ENCODE results near the gene LHCGR.

The LHCGR gene

GRCh38 chr2:48771241-48772014 lies 15.9 kb upstream of the LHCGR start:
- H3K36me3 ChIP-seq (ENCODE audit: control insufficient read depth in 2 of 2, insufficient read depth in 2 of 2, low read length in 2 of 2), result peaks cover 0 to 2% of the 10 kb centered on the region in 2 donors
- no peaks in the 10 kb centered on the region for H3K27me3 ChIP-seq (ENCODE audit: control insufficient read depth in 1 of 2, insufficient read depth in 2 of 2, low read length in 2 of 2)
- H3K4me1 ChIP-seq (ENCODE audit: control insufficient read depth, insufficient read depth, low read length), result peaks cover 4% of the 10 kb centered on the region
- no peak overlapping the region for H3K4me3 ChIP-seq (ENCODE audit: low read length in 2 of 2)
- H3K9me3 ChIP-seq (ENCODE audit: control insufficient read depth in 2 of 2, low read length in 2 of 2), result no peaks in the 10 kb centered on the region
- no peak overlapping the region for H3K9ac ChIP-seq (ENCODE audit: low read length in 2 of 2)
- no peak overlapping the region for H3K27ac ChIP-seq (ENCODE audit: low read length)

GRCh38 chr2:48770181-48770580 lies 14.7 kb upstream of the LHCGR start:
- H3K9ac ChIP-seq (ENCODE audit: low read length in 2 of 2), result no peak overlapping the region
- no peaks in the 10 kb centered on the region for H3K9me3 ChIP-seq (ENCODE audit: control insufficient read depth in 2 of 2, low read length in 2 of 2)
- H3K36me3 ChIP-seq (ENCODE audit: control insufficient read depth in 2 of 2, insufficient read depth in 2 of 2, low read length in 2 of 2), result peaks cover 0 to 2% of the 10 kb centered on the region in 2 donors
- no peak overlapping the region for H3K27ac ChIP-seq (ENCODE audit: low read length)
- H3K4me3 ChIP-seq (ENCODE audit: low read length in 2 of 2), result no peak overlapping the region
- H3K27me3 ChIP-seq (ENCODE audit: control insufficient read depth in 1 of 2, insufficient read depth in 2 of 2, low read length in 2 of 2), result no peaks in the 10 kb centered on the region
- peaks cover 4% of the 10 kb centered on the region for H3K4me1 ChIP-seq (ENCODE audit: control insufficient read depth, insufficient read depth, low read length)

GRCh38 chr2:48768669-48769068 lies 13.1 kb upstream of the LHCGR start:
- H3K9me3 ChIP-seq (ENCODE audit: control insufficient read depth in 2 of 2, low read length in 2 of 2), result no peaks in the 10 kb centered on the region
- peaks cover 4% of the 10 kb centered on the region for H3K4me1 ChIP-seq (ENCODE audit: control insufficient read depth, insufficient read depth, low read length)
- no peak overlapping the region for H3K9ac ChIP-seq (ENCODE audit: low read length in 2 of 2)
- no peaks in the 10 kb centered on the region for H3K27me3 ChIP-seq (ENCODE audit: control insufficient read depth in 1 of 2, insufficient read depth in 2 of 2, low read length in 2 of 2)
- no peak overlapping the region for H3K4me3 ChIP-seq (ENCODE audit: low read length in 2 of 2)
- H3K36me3 ChIP-seq (ENCODE audit: control insufficient read depth in 2 of 2, insufficient read depth in 2 of 2, low read length in 2 of 2), result peaks cover 0 to 2% of the 10 kb centered on the region in 2 donors
- no peak overlapping the region for H3K27ac ChIP-seq (ENCODE audit: low read length)

- no peak overlapping the region for H3K4me3 ChIP-seq (ENCODE audit: low read length in 2 of 2)
- peaks cover 0 to 2% of the 10 kb centered on the region in 2 donors for H3K36me3 ChIP-seq (ENCODE audit: control insufficient read depth in 2 of 2, insufficient read depth in 2 of 2, low read length in 2 of 2)
- H3K9ac ChIP-seq (ENCODE audit: low read length in 2 of 2), result no peak overlapping the region
- H3K4me1 ChIP-seq (ENCODE audit: control insufficient read depth, insufficient read depth, low read length), result peaks cover 4% of the 10 kb centered on the region
- H3K27me3 ChIP-seq (ENCODE audit: control insufficient read depth in 1 of 2, insufficient read depth in 2 of 2, low read length in 2 of 2), result no peaks in the 10 kb centered on the region
- H3K9me3 ChIP-seq (ENCODE audit: control insufficient read depth in 2 of 2, low read length in 2 of 2), result no peaks in the 10 kb centered on the region
- no peak overlapping the region for H3K27ac ChIP-seq (ENCODE audit: low read length)
Measured at GRCh38 chr2:48767330-48767729, 11.8 kb upstream of the LHCGR start.

- Histone ChIP-seq H3K27me3 (ENCODE audit: control insufficient read depth in 1 of 2, insufficient read depth in 2 of 2, low read length in 2 of 2) (no peaks in the 10 kb centered on the region), H3K9ac (ENCODE audit: low read length in 2 of 2) (no peak overlapping the region), H3K36me3 (ENCODE audit: control insufficient read depth in 2 of 2, insufficient read depth in 2 of 2, low read length in 2 of 2) (no peaks in the 10 kb centered on the region), H3K4me3 (ENCODE audit: low read length in 2 of 2) (no peak overlapping the region), H3K4me1 (ENCODE audit: control insufficient read depth, insufficient read depth, low read length) (no peaks in the 10 kb centered on the region), H3K27ac (ENCODE audit: low read length) (no peak overlapping the region), H3K9me3 (ENCODE audit: control insufficient read depth in 2 of 2, low read length in 2 of 2) (no peaks in the 10 kb centered on the region)
Measured at GRCh38 chr2:48760826-48761225, 5.3 kb upstream of the LHCGR start.

- Histone ChIP-seq H3K4me1 (ENCODE audit: control insufficient read depth, insufficient read depth, low read length) (peaks cover 6% of the 10 kb centered on the region), H3K27ac (ENCODE audit: low read length) (no peak overlapping the region), H3K9ac (ENCODE audit: low read length in 2 of 2) (no peak overlapping the region), H3K4me3 (ENCODE audit: low read length in 2 of 2) (no peak overlapping the region), H3K27me3 (ENCODE audit: control insufficient read depth in 1 of 2, insufficient read depth in 2 of 2, low read length in 2 of 2) (peaks cover 0 to 2% of the 10 kb centered on the region in 2 donors), H3K9me3 (ENCODE audit: control insufficient read depth in 2 of 2, low read length in 2 of 2) (no peaks in the 10 kb centered on the region), H3K36me3 (ENCODE audit: control insufficient read depth in 2 of 2, insufficient read depth in 2 of 2, low read length in 2 of 2) (no peaks in the 10 kb centered on the region)
Measured at GRCh38 chr2:48759682-48760081, 4.2 kb upstream of the LHCGR start.

- Histone ChIP-seq H3K4me3 (ENCODE audit: low read length in 2 of 2) (no peak overlapping the region), H3K27ac (ENCODE audit: low read length) (no peak overlapping the region), H3K36me3 (ENCODE audit: control insufficient read depth in 2 of 2, insufficient read depth in 2 of 2, low read length in 2 of 2) (no peaks in the 10 kb centered on the region), H3K9ac (ENCODE audit: low read length in 2 of 2) (no peak overlapping the region), H3K4me1 (ENCODE audit: control insufficient read depth, insufficient read depth, low read length) (peaks cover 6% of the 10 kb centered on the region), H3K27me3 (ENCODE audit: control insufficient read depth in 1 of 2, insufficient read depth in 2 of 2, low read length in 2 of 2) (peaks cover 0 to 2% of the 10 kb centered on the region in 2 donors), H3K9me3 (ENCODE audit: control insufficient read depth in 2 of 2, low read length in 2 of 2) (no peaks in the 10 kb centered on the region)
Measured at GRCh38 chr2:48756289-48756688, 765 bp upstream of the LHCGR start.

GRCh38 chr2:48754874-48755273 lies 650 bp downstream of the LHCGR start:
- H3K36me3 ChIP-seq (ENCODE audit: control insufficient read depth in 2 of 2, insufficient read depth in 2 of 2, low read length in 2 of 2), result no peaks in the 10 kb centered on the region
- peaks cover 0 to 2% of the 10 kb centered on the region in 2 donors for H3K27me3 ChIP-seq (ENCODE audit: control insufficient read depth in 1 of 2, insufficient read depth in 2 of 2, low read length in 2 of 2)
- no peaks in the 10 kb centered on the region for H3K9me3 ChIP-seq (ENCODE audit: control insufficient read depth in 2 of 2, low read length in 2 of 2)
- peaks cover 6% of the 10 kb centered on the region for H3K4me1 ChIP-seq (ENCODE audit: control insufficient read depth, insufficient read depth, low read length)
- peak overlapping the region in 1 of 2 donors; percentile 38 for H3K9ac ChIP-seq (ENCODE audit: low read length in 2 of 2)
- H3K4me3 ChIP-seq (ENCODE audit: low read length in 2 of 2), result peak overlapping the region; percentile 30 to 69
- no peak overlapping the region for H3K27ac ChIP-seq (ENCODE audit: low read length)

GRCh38 chr2:48753228-48753627 lies 2.3 kb downstream of the LHCGR start:
- Histone ChIP-seq H3K27me3 (ENCODE audit: control insufficient read depth in 1 of 2, insufficient read depth in 2 of 2, low read length in 2 of 2) (peaks cover 0 to 2% of the 10 kb centered on the region in 2 donors), H3K36me3 (ENCODE audit: control insufficient read depth in 2 of 2, insufficient read depth in 2 of 2, low read length in 2 of 2) (no peaks in the 10 kb centered on the region), H3K4me3 (ENCODE audit: low read length in 2 of 2) (no peak overlapping the region), H3K9me3 (ENCODE audit: control insufficient read depth in 2 of 2, low read length in 2 of 2) (no peaks in the 10 kb centered on the region), H3K9ac (ENCODE audit: low read length in 2 of 2) (no peak overlapping the region), H3K27ac (ENCODE audit: low read length) (no peak overlapping the region), H3K4me1 (ENCODE audit: control insufficient read depth, insufficient read depth, low read length) (peaks cover 12% of the 10 kb centered on the region)

GRCh38 chr2:48750128-48750739 lies 5.3 kb downstream of the LHCGR start:
- Histone ChIP-seq H3K36me3 (ENCODE audit: control insufficient read depth in 2 of 2, insufficient read depth in 2 of 2, low read length in 2 of 2) (no peaks in the 10 kb centered on the region), H3K9ac (ENCODE audit: low read length in 2 of 2) (no peak overlapping the region), H3K27me3 (ENCODE audit: control insufficient read depth in 1 of 2, insufficient read depth in 2 of 2, low read length in 2 of 2) (peaks cover 0 to 2% of the 10 kb centered on the region in 2 donors), H3K4me3 (ENCODE audit: low read length in 2 of 2) (no peak overlapping the region), H3K27ac (ENCODE audit: low read length) (no peak overlapping the region), H3K4me1 (ENCODE audit: control insufficient read depth, insufficient read depth, low read length) (peaks cover 9% of the 10 kb centered on the region), H3K9me3 (ENCODE audit: control insufficient read depth in 2 of 2, low read length in 2 of 2) (no peaks in the 10 kb centered on the region)
